ENCODE measurements around the gene SH3PXD2B.

GRCh38 chr5:172451771-172452197 is 2.5 kb downstream of the SH3PXD2B start:
- TF ChIP-seq GATA2 (IDR thresholded peaks at IDR 0.05; ENCODE audit: low read depth, low read length) (no peak), GATA3 (IDR thresholded peaks at IDR 0.05; ENCODE audit: low read depth, low read length) (no peak)

All from SH-SY5Y (cell line).